Epithelial cell of proximal tubule (primary cell): Measurements from ENCODE around the gene WDR86. TPM values are rescaled to one million over a fixed set of nuclear protein-coding genes. Genes with fewer than 3 reads are reported as not detected.
A peak's percentile ranks its signal among the peaks of the same experiment; 100 is the strongest.

Experiments
- DNase-seq: peaks from one replicate; pipeline ENCODE4 v3.0.0-alpha.2; 2011; ENCODE audit warnings: low read depth
- H3K4me3 ChIP-seq: 2 replicates; pipeline ENCODE4 v1.5.1; 2011; ENCODE audit warnings: low read depth, mild to moderate bottlenecking, low read length
- total RNA-seq: library from RNA; depleted of rRNA; stranded (reverse); fragments of >200 nt; gene quantifications from 2 replicates; pipeline ENCODE4 v1.2.3, GENCODE V29; 2015
- TF ChIP-seq, protein P1 (sequence below): conservative IDR thresholded peaks from 2 replicates; pipeline ENCODE4 v1.5.1; 2012; ENCODE audit warnings: low read depth, mild to moderate bottlenecking, low read length

Gene WDR86
- total RNA-seq, 1 donor from 2014 or later: 3.1 TPM

- TF ChIP-seq, protein P1, sequence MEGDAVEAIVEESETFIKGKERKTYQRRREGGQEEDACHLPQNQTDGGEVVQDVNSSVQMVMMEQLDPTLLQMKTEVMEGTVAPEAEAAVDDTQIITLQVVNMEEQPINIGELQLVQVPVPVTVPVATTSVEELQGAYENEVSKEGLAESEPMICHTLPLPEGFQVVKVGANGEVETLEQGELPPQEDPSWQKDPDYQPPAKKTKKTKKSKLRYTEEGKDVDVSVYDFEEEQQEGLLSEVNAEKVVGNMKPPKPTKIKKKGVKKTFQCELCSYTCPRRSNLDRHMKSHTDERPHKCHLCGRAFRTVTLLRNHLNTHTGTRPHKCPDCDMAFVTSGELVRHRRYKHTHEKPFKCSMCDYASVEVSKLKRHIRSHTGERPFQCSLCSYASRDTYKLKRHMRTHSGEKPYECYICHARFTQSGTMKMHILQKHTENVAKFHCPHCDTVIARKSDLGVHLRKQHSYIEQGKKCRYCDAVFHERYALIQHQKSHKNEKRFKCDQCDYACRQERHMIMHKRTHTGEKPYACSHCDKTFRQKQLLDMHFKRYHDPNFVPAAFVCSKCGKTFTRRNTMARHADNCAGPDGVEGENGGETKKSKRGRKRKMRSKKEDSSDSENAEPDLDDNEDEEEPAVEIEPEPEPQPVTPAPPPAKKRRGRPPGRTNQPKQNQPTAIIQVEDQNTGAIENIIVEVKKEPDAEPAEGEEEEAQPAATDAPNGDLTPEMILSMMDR: no peak
- no peak for DNase-seq
- H3K4me3 ChIP-seq: no peak overlapping the region
Measured at GRCh38 chr7:151405056-151405455, 4.8 kb downstream of the WDR86 start.

DNA sequence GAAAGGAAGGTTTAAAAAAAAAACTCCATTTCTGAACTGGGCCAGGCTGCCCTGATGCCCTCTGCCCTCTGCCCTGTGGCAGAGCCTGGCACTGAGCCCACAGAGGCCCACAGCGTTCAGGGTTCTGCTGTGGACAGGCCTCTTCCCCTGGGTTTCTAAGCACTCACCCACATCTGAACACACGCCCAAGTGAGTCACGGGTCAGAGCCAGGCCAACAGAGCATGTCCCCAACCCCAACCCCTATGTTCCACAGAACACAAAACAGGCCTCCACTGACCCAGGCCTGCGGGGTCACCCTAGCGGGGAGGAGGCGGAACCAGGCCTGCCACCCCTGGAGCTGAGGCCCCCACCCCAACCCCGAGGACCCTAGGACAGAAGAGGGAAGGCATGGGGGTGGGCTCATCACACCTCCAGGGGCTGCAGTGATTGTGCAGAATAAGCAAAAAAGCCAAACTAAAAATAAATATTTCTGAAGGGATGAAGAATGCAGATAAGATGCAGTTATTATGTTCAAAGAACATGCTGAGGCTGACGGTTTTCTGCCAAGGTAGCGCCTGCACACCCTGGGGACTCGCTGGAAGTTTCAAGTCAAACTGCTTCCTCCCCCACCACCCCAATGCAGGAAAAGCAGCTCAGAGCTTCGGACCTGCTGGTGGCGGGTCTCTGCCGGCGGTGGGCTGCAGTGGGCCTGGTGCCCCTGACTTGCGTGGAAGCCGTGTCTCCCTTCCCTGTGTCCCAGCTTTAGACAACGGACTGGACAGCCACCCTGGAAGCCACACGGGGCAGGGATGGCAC lies 5.4 kb downstream of the WDR86 start:
- no peak for DNase-seq
- H3K4me3 ChIP-seq: no peak overlapping the region
- TF ChIP-seq, protein P1: no peak

GRCh38 chr7:151403764-151404163 lies 6.1 kb downstream of the WDR86 start:
- no peak for DNase-seq
- H3K4me3 ChIP-seq: no peak overlapping the region
- TF ChIP-seq, protein P1: no peak

- H3K4me3 ChIP-seq: no peak overlapping the region
- no peak for DNase-seq
- TF ChIP-seq, protein P1: no peak
Measured at GRCh38 chr7:151402029-151402835, 7.6 kb downstream of the WDR86 start.

- H3K4me3 ChIP-seq: no peak overlapping the region
- peak; percentile 2 for DNase-seq
- TF ChIP-seq, protein P1: no peak
Measured at GRCh38 chr7:151400626-151401315, 9.1 kb downstream of the WDR86 start.

DNA sequence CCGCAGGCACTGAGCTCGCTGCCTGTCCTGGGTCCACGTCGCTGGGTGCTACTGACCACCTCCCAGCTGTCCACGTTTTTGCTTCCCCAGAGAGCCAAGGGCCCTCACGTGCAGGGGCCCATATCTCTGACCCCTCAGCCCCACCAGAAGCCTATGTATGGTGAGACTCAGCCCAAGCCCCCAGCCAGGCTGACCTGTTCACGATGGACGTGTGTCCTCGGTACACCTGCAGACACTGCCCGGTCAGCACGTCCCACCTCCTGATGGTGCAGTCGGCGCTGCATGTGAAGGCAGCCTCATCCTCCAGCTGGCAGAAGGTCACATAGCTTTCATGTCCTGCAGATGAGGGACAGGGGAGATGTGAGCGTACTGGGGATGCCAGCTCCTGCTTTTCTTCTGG lies 9.9 kb downstream of the WDR86 start:
- no peak for DNase-seq
- H3K4me3 ChIP-seq: no peak overlapping the region
- TF ChIP-seq, protein P1: no peak
